Endodermal cell (in vitro differentiated cells): ENCODE measurements around the gene PNPLA8. TPM values are rescaled to one million over a fixed set of nuclear protein-coding genes. Genes with fewer than 3 reads are reported as not detected.

Source experiments
- DNase-seq: peaks from one replicate; pipeline ENCODE4 v3.0.0-alpha.2; 2017
- H3K27ac ChIP-seq: 2 replicates; pipeline ENCODE4 v1.5.1; 2013; ENCODE audit warnings: mild to moderate bottlenecking, low read depth, low read length, moderate library complexity
- H3K27me3 ChIP-seq: 2 replicates; pipeline ENCODE4 v1.6.1; 2013; ENCODE audit warnings: mild to moderate bottlenecking, low read length, moderate library complexity; ENCODE audit not compliant: insufficient read depth, control insufficient read depth, poor library complexity, severe bottlenecking
- H3K36me3 ChIP-seq: 2 replicates; pipeline ENCODE4 v1.7.0; 2013; ENCODE audit warnings: mild to moderate bottlenecking, low read length, moderate library complexity; ENCODE audit not compliant: control insufficient read depth, insufficient read depth
- H3K4me1 ChIP-seq: one replicate; pipeline ENCODE4 v1.7.0; 2013; ENCODE audit warnings: low read length; ENCODE audit not compliant: control insufficient read depth, insufficient read depth
- H3K4me3 ChIP-seq: 2 replicates; pipeline ENCODE4 v1.5.1; 2013; ENCODE audit warnings: mild to moderate bottlenecking, low read length, moderate library complexity
- H3K9ac ChIP-seq: 2 replicates; pipeline ENCODE4 v1.6.1; 2013; ENCODE audit warnings: mild to moderate bottlenecking, low read length, moderate library complexity; ENCODE audit not compliant: poor library complexity, severe bottlenecking; ENCODE audit errors: extremely low read depth
- H3K9me3 ChIP-seq: 2 replicates; pipeline ENCODE4 v1.6.1; 2013; ENCODE audit warnings: mild to moderate bottlenecking, low read length, moderate library complexity; ENCODE audit not compliant: control insufficient read depth
- H3K27ac Mint-ChIP-seq: 2 replicates; pipeline ENCODE4 v1.8.0; 2020; ENCODE audit warnings: mixed read lengths
- H3K27me3 Mint-ChIP-seq: 2 replicates; pipeline ENCODE4 v1.8.0; 2021; ENCODE audit warnings: mild to moderate bottlenecking, mixed read lengths; ENCODE audit not compliant: insufficient read depth
- H3K36me3 Mint-ChIP-seq: 2 replicates; pipeline ENCODE4 v1.8.0; 2020; ENCODE audit warnings: low read depth, mixed read lengths
- H3K4me1 Mint-ChIP-seq: 2 replicates; pipeline ENCODE4 v1.8.0; 2020; ENCODE audit warnings: mixed read lengths
- H3K4me3 Mint-ChIP-seq: 2 replicates; pipeline ENCODE4 v1.8.0; 2020; ENCODE audit warnings: mild to moderate bottlenecking, moderate library complexity, mixed read lengths
- H3K9me3 Mint-ChIP-seq: 2 replicates; pipeline ENCODE4 v1.8.0; 2020; ENCODE audit warnings: mild to moderate bottlenecking, mixed read lengths
- CTCF ChIP-seq: fragments of 200-600 bp; sonication (generic); conservative IDR thresholded peaks from 2 replicates; pipeline ENCODE4 v1.5.0; 2021; ENCODE audit warnings: antibody characterized with exemption, mild to moderate bottlenecking
- WGBS, 2 experiments: methylation state at CpG; one replicate each; pipeline versions ENCODE4 v1.1.5 to v1.1.7; 2013; ENCODE audit warnings: missing lambda C conversion rate in 2 of 2, mixed read lengths in 1 of 2; ENCODE audit not compliant: insufficient coverage in 1 of 2, insufficient read length in 1 of 2; 5-methylcytosine and 5-hydroxymethylcytosine counted together
- total RNA-seq, 2 donors: library from RNA; stranded (reverse); fragmentation: NEBNext Ultra II Directional in 1 of 2; extraction: Animal tissue kit (Norgen Biotek cat#: 25700) in 1 of 2; gene quantifications; 2 replicates in 1 of 2; 3 replicates in 1 of 2; pipeline ENCODE4 v1.2.1, GENCODE V29; 2021

Gene PNPLA8
- total RNA-seq, 2 donors from 2014 or later: 15.9 to 20.1 TPM

GRCh38 chr7:108451296-108451848 is 74.6 kb downstream of the PNPLA8 start:
- no peaks in the 10 kb centered on the region for H3K36me3 Mint-ChIP-seq
- no peak for TF ChIP-seq CTCF
- 98 to 100% methylated on average over 1 to 2 of the region's 2 CpGs for WGBS, 2 experiments
- Histone ChIP-seq H3K4me1 (no peaks in the 10 kb centered on the region), H3K36me3 (no peaks in the 10 kb centered on the region), H3K9ac (no peak overlapping the region), H3K27me3 (peaks cover 17% of the 10 kb centered on the region), H3K9me3 (no peaks in the 10 kb centered on the region), H3K4me3 (no peak overlapping the region), H3K27ac (no peak overlapping the region)
- no peak overlapping the region for H3K4me3 Mint-ChIP-seq
- H3K27ac Mint-ChIP-seq: no peak overlapping the region
- no peaks in the 10 kb centered on the region for H3K9me3 Mint-ChIP-seq
- no peak for DNase-seq
- H3K4me1 Mint-ChIP-seq: peaks cover 10% of the 10 kb centered on the region
- H3K27me3 Mint-ChIP-seq: peaks cover 41% of the 10 kb centered on the region

GRCh38 chr7:108450160-108450559 is 75.8 kb downstream of the PNPLA8 start:
- TF ChIP-seq CTCF: no peak
- Histone ChIP-seq H3K4me1 (no peaks in the 10 kb centered on the region), H3K9ac (no peak overlapping the region), H3K27ac (no peak overlapping the region), H3K9me3 (no peaks in the 10 kb centered on the region), H3K27me3 (peaks cover 17% of the 10 kb centered on the region), H3K4me3 (no peak overlapping the region), H3K36me3 (no peaks in the 10 kb centered on the region)
- Mint-ChIP-seq H3K4me3 (no peak overlapping the region), H3K36me3 (no peaks in the 10 kb centered on the region), H3K27me3 (peaks cover 36% of the 10 kb centered on the region), H3K9me3 (no peaks in the 10 kb centered on the region), H3K27ac (no peak overlapping the region), H3K4me1 (peaks cover 10% of the 10 kb centered on the region)
- WGBS, 2 experiments: 100% methylated on average over 1 of the region's 1 CpG
- DNase-seq: no peak

GRCh38 chr7:108449521-108449920 is 76.4 kb downstream of the PNPLA8 start:
- Mint-ChIP-seq H3K27me3 (peaks cover 33% of the 10 kb centered on the region), H3K4me3 (no peak overlapping the region), H3K36me3 (no peaks in the 10 kb centered on the region), H3K4me1 (peaks cover 8% of the 10 kb centered on the region), H3K9me3 (no peaks in the 10 kb centered on the region), H3K27ac (no peak overlapping the region)
- TF ChIP-seq CTCF: no peak
- H3K9me3 ChIP-seq: no peaks in the 10 kb centered on the region
- H3K36me3 ChIP-seq: no peaks in the 10 kb centered on the region
- no peak for DNase-seq
- peaks cover 15% of the 10 kb centered on the region for H3K27me3 ChIP-seq
- H3K27ac ChIP-seq: peak overlapping the region; percentile 95
- H3K4me3 ChIP-seq: no peak overlapping the region
- no peak overlapping the region for H3K9ac ChIP-seq
- H3K4me1 ChIP-seq: no peaks in the 10 kb centered on the region
